Keratinocyte (primary cell): ENCODE measurements around the gene TSPAN17. TPM values are rescaled to one million over a fixed set of nuclear protein-coding genes. Genes with fewer than 3 reads are reported as not detected.

Source experiments
- DNase-seq: peaks from one replicate; pipeline ENCODE4 v3.0.0-alpha.2; 2011; ENCODE audit warnings: low read depth, missing footprints, low spot score
- FAIRE-seq: peaks from 2 replicates; lab custom pipeline; 2011; peaks lifted over from hg19 to GRCh38; lab: Jason Lieb, UNC
- H2AFZ ChIP-seq: 2 replicates; pipeline ENCODE4 v1.6.0; 2012; ENCODE audit warnings: low read length, control low read depth, inconsistent platforms; ENCODE audit not compliant: control insufficient read depth
- H3K27ac ChIP-seq: 2 replicates; pipeline ENCODE4 v1.5.1; 2011; ENCODE audit warnings: low read length; ENCODE audit not compliant: control insufficient read depth, insufficient read depth
- H3K27me3 ChIP-seq: 3 replicates; pipeline ENCODE4 v1.6.0; 2011; ENCODE audit warnings: low read length; ENCODE audit not compliant: control insufficient read depth, insufficient read depth; ENCODE audit errors: extremely low read depth
- H3K36me3 ChIP-seq, 2 experiments: 2 replicates in 1 of 2; 3 replicates in 1 of 2; pipeline ENCODE4 v1.5.1; 2011; ENCODE audit warnings: low read length in 2 of 2, mild to moderate bottlenecking in 1 of 2; ENCODE audit not compliant: control insufficient read depth in 2 of 2, insufficient read depth in 2 of 2; ENCODE audit errors: extremely low read depth in 1 of 2
- H3K4me1 ChIP-seq: 3 replicates; pipeline ENCODE4 v1.5.1; 2011; ENCODE audit warnings: low read length; ENCODE audit not compliant: control insufficient read depth, insufficient read depth; ENCODE audit errors: extremely low read depth
- H3K4me2 ChIP-seq: 3 replicates; pipeline ENCODE4 v1.6.0; 2011; ENCODE audit warnings: low read depth, low read length; ENCODE audit not compliant: control insufficient read depth, insufficient read depth; ENCODE audit errors: extremely low read depth
- H3K4me3 ChIP-seq, 3 experiments: fragments of 200-600 bp in 1 of 3; sonication (generic) in 1 of 3; 2 replicates in 2 of 3; 3 replicates in 1 of 3; pipeline ENCODE4 v1.5.1; 2011 to 2016; ENCODE audit warnings: low read length in 3 of 3, mild to moderate bottlenecking in 3 of 3, control low read depth in 2 of 3, inconsistent platforms in 1 of 3, low read depth in 1 of 3, mixed read lengths in 1 of 3, mixed run types in 1 of 3, moderate library complexity in 1 of 3; ENCODE audit not compliant: control insufficient read depth in 2 of 3, insufficient read depth in 2 of 3; ENCODE audit errors: extremely low read depth in 1 of 3
- H3K79me2 ChIP-seq: 2 replicates; pipeline ENCODE4 v1.6.0; 2012; ENCODE audit warnings: low read length; ENCODE audit not compliant: control insufficient read depth, insufficient read depth
- H3K9ac ChIP-seq: 3 replicates; pipeline ENCODE4 v1.6.0; 2011; ENCODE audit warnings: low read length; ENCODE audit not compliant: control insufficient read depth, insufficient read depth; ENCODE audit errors: extremely low read depth
- H3K9me1 ChIP-seq: 3 replicates; pipeline ENCODE4 v1.6.0; 2011; ENCODE audit warnings: low read length; ENCODE audit not compliant: control insufficient read depth, insufficient read depth; ENCODE audit errors: extremely low read depth
- H3K9me3 ChIP-seq: 2 replicates; pipeline ENCODE4 v1.5.1; 2012; ENCODE audit warnings: low read depth, low read length; ENCODE audit not compliant: control insufficient read depth
- H4K20me1 ChIP-seq: 3 replicates; pipeline ENCODE4 v1.6.0; 2011; ENCODE audit warnings: low read length; ENCODE audit not compliant: control insufficient read depth, insufficient read depth; ENCODE audit errors: extremely low read depth
- CTCF ChIP-seq, 3 experiments: IDR thresholded peaks in 1 of 3; conservative IDR thresholded peaks in 1 of 3; optimal IDR thresholded peaks in 1 of 3; 2 replicates in 2 of 3; 3 replicates in 1 of 3; pipeline versions ENCODE3 to v1.5.1; 2011; ENCODE audit warnings: low read length in 3 of 3, mild to moderate bottlenecking in 3 of 3, moderate library complexity in 2 of 3, control low read depth in 1 of 3, inconsistent platforms in 1 of 3; ENCODE audit not compliant: insufficient read depth in 2 of 3; ENCODE audit errors: extremely low read depth in 1 of 3
- EZH2 ChIP-seq: IDR thresholded peaks from one replicate; pipeline ENCODE4 v1.6.1; 2012; ENCODE audit warnings: inconsistent platforms, mild to moderate bottlenecking, low read length, moderate library complexity
- dilution Hi-C: fragments of 300-500 bp; cut with MboI; formaldehyde crosslinking; loops from one replicate; pipeline ENCODE4 v1.7.0; 2020; ENCODE audit warnings: low sequenced_read_pairs; ENCODE audit not compliant: extremely low pct_ligation_motif_present
- polyA plus RNA-seq, 5 experiments: library from polyadenylated mRNA; depleted of rRNA in 3 of 5; stranded (reverse) in 3 of 5; stranded (forward) in 1 of 5; unstranded in 1 of 5; fragments of >200 nt; gene quantifications; 1 replicate in 1 of 5; 2 replicates in 3 of 5; 3 replicates in 1 of 5; pipeline versions ENCODE4 v1.2.1 to v1.2.3, GENCODE V29; 2011 to 2012; ENCODE audit warnings: missing spikeins in 2 of 5, low read depth in 1 of 5, low replicate concordance in 1 of 5

The TSPAN17 gene
- polyA plus RNA-seq, 1 donor (not counting 4 experiments of a cell fraction or from before 2014, with no cell fraction given), result 53.1 TPM

GRCh38 chr5:176691524-176691923, 44.2 kb downstream of the TSPAN17 start:
- Histone ChIP-seq H4K20me1 (no peaks in the 10 kb centered on the region), H3K4me2 (no peak overlapping the region), H2AFZ (no peak overlapping the region), H3K79me2 (no peaks in the 10 kb centered on the region), H3K4me1 (no peaks in the 10 kb centered on the region), H3K27me3 (peaks cover 43% of the 10 kb centered on the region), H3K9ac (no peak overlapping the region), H3K36me3 (no peaks in the 10 kb centered on the region), H3K9me3 (no peaks in the 10 kb centered on the region), H3K4me3 (no peak overlapping the region), H3K9me1 (no peaks in the 10 kb centered on the region), H3K27ac (no peak overlapping the region)
- DNase-seq (no peak), FAIRE-seq (no peak)
- no peak for TF ChIP-seq EZH2
- TF ChIP-seq CTCF (optimal IDR thresholded peaks at IDR 0.05 in 1 of 3, IDR thresholded peaks at IDR 0.05 in 1 of 3, conservative IDR thresholded peaks at IDR 0.05 in 1 of 3; ENCODE audit: extremely low read depth in 1 of 3, insufficient read depth in 2 of 3, low read length in 3 of 3), result no peak
- dilution Hi-C loops, result no loop called here

- Histone ChIP-seq H3K79me2 (no peaks in the 10 kb centered on the region), H3K9ac (no peak overlapping the region), H3K27ac (no peak overlapping the region), H3K36me3 (no peaks in the 10 kb centered on the region), H2AFZ (no peak overlapping the region), H3K4me2 (no peak overlapping the region), H3K9me1 (no peaks in the 10 kb centered on the region), H3K27me3 (peaks cover 43% of the 10 kb centered on the region), H3K4me1 (no peaks in the 10 kb centered on the region), H4K20me1 (no peaks in the 10 kb centered on the region), H3K4me3 (no peak overlapping the region), H3K9me3 (no peaks in the 10 kb centered on the region)
- no peak for TF ChIP-seq EZH2
- TF ChIP-seq CTCF (optimal IDR thresholded peaks at IDR 0.05 in 1 of 3, IDR thresholded peaks at IDR 0.05 in 1 of 3, conservative IDR thresholded peaks at IDR 0.05 in 1 of 3; ENCODE audit: extremely low read depth in 1 of 3, insufficient read depth in 2 of 3, low read length in 3 of 3), result no peak
- dilution Hi-C loops, result no loop called here
- FAIRE-seq (no peak), DNase-seq (no peak)
These were observed 45.0 kb downstream of the TSPAN17 start for GRCh38 chr5:176692326-176692725.
